GM12878 (cell line): Measurements from ENCODE around the gene HIVEP2. TPM values are rescaled to one million over a fixed set of nuclear protein-coding genes. Genes with fewer than 3 reads are reported as not detected.
A peak's percentile ranks its signal among the peaks of the same experiment; 100 is the strongest.

Source experiments
- ATF7 ChIP-seq: fragments of 450-650 bp; IDR thresholded peaks from 2 replicates; pipeline ENCODE4 v1.6.1; 2016; ENCODE audit warnings: low read depth, mild to moderate bottlenecking
- CHD4 ChIP-seq: fragments of 200-600 bp; sonication (generic); IDR thresholded peaks from 2 replicates; pipeline ENCODE4 v1.6.1; 2016; ENCODE audit warnings: mild to moderate bottlenecking
- CREB1 ChIP-seq: IDR thresholded peaks from 2 replicates; pipeline ENCODE4 v1.6.1; 2012; ENCODE audit warnings: low read depth, mild to moderate bottlenecking, inconsistent platforms
- CUX1 ChIP-seq: IDR thresholded peaks from 2 replicates; pipeline ENCODE4 v1.6.1; 2012; ENCODE audit warnings: improper control_type of control experiment, low read depth, low read length; ENCODE audit not compliant: insufficient replicate concordance
- E2F8 ChIP-seq: fragments of 450-650 bp; IDR thresholded peaks from 2 replicates; pipeline ENCODE4 v1.6.1; 2018; ENCODE audit warnings: mild to moderate bottlenecking, low read depth, moderate library complexity; ENCODE audit not compliant: partially characterized antibody
- FOXK2 ChIP-seq: fragments of 450-650 bp; IDR thresholded peaks from 2 replicates; pipeline ENCODE4 v1.6.1; 2017; ENCODE audit warnings: mild to moderate bottlenecking, moderate library complexity
- JUND ChIP-seq: IDR thresholded peaks from 2 replicates; pipeline ENCODE4 v1.6.1; 2012; ENCODE audit warnings: low read depth, mild to moderate bottlenecking, low read length, improper control_type of control experiment, moderate library complexity
- MLLT1 ChIP-seq: fragments of 450-650 bp; IDR thresholded peaks from 2 replicates; pipeline ENCODE4 v1.6.1; 2016; ENCODE audit warnings: mild to moderate bottlenecking
- MTA2 ChIP-seq: fragments of 450-650 bp; IDR thresholded peaks from 2 replicates; pipeline ENCODE4 v1.6.1; 2016; ENCODE audit warnings: low read depth, mild to moderate bottlenecking, moderate library complexity
- PML ChIP-seq: IDR thresholded peaks from 2 replicates; pipeline ENCODE4 v1.6.1; 2012; ENCODE audit warnings: low read length, inconsistent platforms
- POLR2AphosphoS5 ChIP-seq: IDR thresholded peaks from 2 replicates; pipeline ENCODE4 v1.6.1; 2011; ENCODE audit warnings: mild to moderate bottlenecking, low read length, inconsistent platforms
- RB1 ChIP-seq: fragments of 450-650 bp; formaldehyde crosslinking; IDR thresholded peaks from 2 replicates; pipeline ENCODE4 v1.6.1; 2017; ENCODE audit warnings: mild to moderate bottlenecking, borderline replicate concordance
- RUNX3 ChIP-seq: IDR thresholded peaks from 2 replicates; pipeline ENCODE4 v1.6.1; 2012; ENCODE audit warnings: low read length, inconsistent platforms
- SKIL ChIP-seq: fragments of 450-650 bp; IDR thresholded peaks from 2 replicates; pipeline ENCODE4 v1.6.1; 2017; ENCODE audit warnings: mild to moderate bottlenecking, low read depth, inconsistent platforms; ENCODE audit not compliant: poor library complexity, severe bottlenecking
- STAT1 ChIP-seq: fragments of 450-650 bp; conservative IDR thresholded peaks from 2 replicates; pipeline ENCODE4 v1.6.1; 2014; ENCODE audit warnings: antibody characterized with exemption, mild to moderate bottlenecking
- USF1 ChIP-seq: IDR thresholded peaks from 2 replicates; pipeline ENCODE4 v1.6.1; 2011; ENCODE audit warnings: borderline replicate concordance, low read depth, mild to moderate bottlenecking, moderate library complexity, mixed read lengths, low read length; ENCODE audit not compliant: insufficient read depth; ENCODE audit errors: extremely low read length
- polyA plus RNA-seq, 11 experiments: library from polyadenylated mRNA; depleted of rRNA in 4 of 11; unstranded in 6 of 11; stranded (reverse) in 5 of 11; fragments of >200 nt; fragmentation: Nextera tagmentation in 4 of 11; fragmentation: Illumina TruSeq in 1 of 11; extraction: Ambion mirVana in 4 of 11; extraction: Trizol in 1 of 11; gene quantifications; 1 replicate in 1 of 11; 2 replicates in 10 of 11; pipeline versions ENCODE4 v1.2.1 to v1.2.3, GENCODE V29; 2011 to 2016; ENCODE audit warnings: inconsistent platforms in 2 of 11, missing spikeins in 2 of 11, low read depth in 1 of 11
- total RNA-seq, 4 experiments: library from RNA; depleted of rRNA in 3 of 4; stranded (reverse); fragments of >200 nt in 3 of 4; fragmentation: Illumina TruSeq in 1 of 4; extraction: Trizol in 1 of 4; gene quantifications; 2 replicates each; pipeline versions ENCODE4 v1.2.1 to v1.2.3, GENCODE V29; 2013 to 2021

The HIVEP2 gene
- total and polyA plus RNA-seq, 10 of the 15 experiments (the other 5 are each of a cell fraction or from before 2014, with no cell fraction given): 1.2 to 15.7 (median 10.2) TPM

- no peak for TF ChIP-seq USF1
- no peak for TF ChIP-seq JUND
- no peak for TF ChIP-seq RB1
- no peak for TF ChIP-seq RUNX3
- TF ChIP-seq PML: no peak
- no peak for TF ChIP-seq MLLT1
- no peak for TF ChIP-seq CREB1
- no peak for TF ChIP-seq CHD4
- TF ChIP-seq MTA2: 0 out of 2 replicates have a peak, but pooled peaks have one; percentile 32
- TF ChIP-seq E2F8: no peak
- TF ChIP-seq FOXK2: no peak
- TF ChIP-seq POLR2AphosphoS5: 0 out of 2 replicates have a peak, but pooled peaks have one; percentile 38
- peak; percentile 75 for TF ChIP-seq ATF7
- peak; percentile 31 for TF ChIP-seq SKIL
- TF ChIP-seq CUX1: no peak
- no peak for TF ChIP-seq STAT1
These were observed 29.9 kb downstream of the HIVEP2 start (continued) for GRCh38 chr6:142914937-142915697.
